Activated naive CD4-positive, alpha-beta T cell treated with anti-CD3 and anti-CD28 coated beads, Interleukin-2, amount 50 U/mL, for 72 hours (primary cell): Measurements from ENCODE around the gene SUCLG2. TPM values are rescaled to one million over a fixed set of nuclear protein-coding genes. Genes with fewer than 3 reads are reported as not detected.
"Not testable (repeated sequence)": the region's sequence is repeated elsewhere in the genome, so short reads cannot be mapped to it uniquely, and the experiment has no call there.

Experiments used
- ATAC-seq, 2 donors: fragments of 150-1000 bp; cut with Tn5 transposase; 2 replicates each; pipeline ENCODE4 v1.10.0; 2021; ENCODE audit warnings: mild to moderate bottlenecking in 2 of 2, moderate library complexity in 2 of 2
- DNase-seq, 2 donors: peaks; one replicate each; pipeline ENCODE4 v3.0.0; 2021 to 2022; ENCODE audit warnings: low spot score in 2 of 2
- H3K27ac Mint-ChIP-seq, 2 donors: one replicate each; pipeline ENCODE4 v1.8.0; 2022; ENCODE audit warnings: mild to moderate bottlenecking in 2 of 2, mixed read lengths in 2 of 2
- H3K36me3 Mint-ChIP-seq, 2 donors: one replicate each; pipeline ENCODE4 v1.8.0; 2022; ENCODE audit warnings: mixed read lengths in 2 of 2
- H3K9me3 Mint-ChIP-seq, 2 donors: one replicate each; pipeline ENCODE4 v1.8.0; 2022; ENCODE audit warnings: mixed read lengths in 2 of 2
- total RNA-seq, 2 donors: library from RNA; stranded (reverse); gene quantifications; one replicate each; pipeline ENCODE4 v1.2.3, GENCODE V29; 2022

Gene SUCLG2
- total RNA-seq, 2 donors from 2014 or later = 48.1 to 70.6 TPM

- ATAC-seq = no peak
- H3K27ac Mint-ChIP-seq = peak overlapping the region in 1 of 2 donors; percentile 16
- peaks cover 20 to 42% of the 10 kb centered on the region in 2 donors for H3K36me3 Mint-ChIP-seq
- H3K9me3 Mint-ChIP-seq = no peaks in the 10 kb centered on the region
- DNase-seq = no peak
Measured at GRCh38 chr3:67601385-67601784, 53.0 kb downstream of the SUCLG2 start.

- no peak for ATAC-seq
- H3K9me3 Mint-ChIP-seq = no peaks in the 10 kb centered on the region
- no peak for DNase-seq
- H3K36me3 Mint-ChIP-seq = peaks cover 21 to 32% of the 10 kb centered on the region in 2 donors
- no peak overlapping the region for H3K27ac Mint-ChIP-seq
Measured at GRCh38 chr3:67599821-67600220, 54.6 kb downstream of the SUCLG2 start.

GRCh38 chr3:67598814-67599556 lies 55.4 kb downstream of the SUCLG2 start:
- Mint-ChIP-seq H3K36me3 (peaks cover 16 to 25% of the 10 kb centered on the region in 2 donors), H3K27ac (no peak overlapping the region), H3K9me3 (no peaks in the 10 kb centered on the region)
- peak; percentile 64 to 74 for ATAC-seq
- no peak for DNase-seq

GRCh38 chr3:67595424-67595823 lies 59.0 kb downstream of the SUCLG2 start:
- Mint-ChIP-seq H3K27ac (no peak overlapping the region), H3K9me3 (no peaks in the 10 kb centered on the region), H3K36me3 (peaks cover 16 to 39% of the 10 kb centered on the region in 2 donors)
- ATAC-seq = no peak
- no peak for DNase-seq

GRCh38 chr3:67593761-67594234 lies 60.6 kb downstream of the SUCLG2 start:
- ATAC-seq (peak in 1 of 2 donors; percentile 40), DNase-seq (no peak)
- Mint-ChIP-seq H3K9me3 (no peaks in the 10 kb centered on the region), H3K27ac (no peak overlapping the region), H3K36me3 (peaks cover 9 to 24% of the 10 kb centered on the region in 2 donors)

- ATAC-seq (no peak), DNase-seq (no peak)
- peaks cover 10 to 20% of the 10 kb centered on the region in 2 donors for H3K36me3 Mint-ChIP-seq
- H3K9me3 Mint-ChIP-seq = no peaks in the 10 kb centered on the region
- no peak overlapping the region for H3K27ac Mint-ChIP-seq
Measured at GRCh38 chr3:67592057-67592456, 62.4 kb downstream of the SUCLG2 start.

GRCh38 chr3:67587811-67588210 lies 66.6 kb downstream of the SUCLG2 start:
- H3K9me3 Mint-ChIP-seq = peaks cover 0 to 13% of the 10 kb centered on the region in 2 donors
- H3K27ac Mint-ChIP-seq = no peak overlapping the region
- ATAC-seq (no peak), DNase-seq (no peak)
- peaks cover 18 to 46% of the 10 kb centered on the region in 2 donors for H3K36me3 Mint-ChIP-seq

GRCh38 chr3:67587301-67587700 lies 67.1 kb downstream of the SUCLG2 start:
- no peak for DNase-seq
- no peak for ATAC-seq
- Mint-ChIP-seq H3K9me3 (peaks cover 0 to 13% of the 10 kb centered on the region in 2 donors), H3K27ac (peak overlapping the region in 1 of 2 donors; percentile 38), H3K36me3 (peaks cover 23 to 51% of the 10 kb centered on the region in 2 donors)

- ATAC-seq, H3K27ac Mint-ChIP-seq, DNase-seq: not testable (repeated sequence)
- H3K36me3 Mint-ChIP-seq = peaks cover 20 to 43% of the 10 kb centered on the region in 2 donors
- H3K9me3 Mint-ChIP-seq = peaks cover 0 to 13% of the 10 kb centered on the region in 2 donors
Measured at GRCh38 chr3:67584608-67585007, 69.8 kb downstream of the SUCLG2 start.

- ATAC-seq (no peak), DNase-seq (no peak)
- H3K27ac Mint-ChIP-seq = no peak overlapping the region
- H3K36me3 Mint-ChIP-seq = peaks cover 16 to 50% of the 10 kb centered on the region in 2 donors
- H3K9me3 Mint-ChIP-seq = peaks cover 0 to 13% of the 10 kb centered on the region in 2 donors
Measured at GRCh38 chr3:67580430-67581000, 73.9 kb downstream of the SUCLG2 start.

- no peaks in the 10 kb centered on the region for H3K9me3 Mint-ChIP-seq
- H3K36me3 Mint-ChIP-seq = peaks cover 20 to 51% of the 10 kb centered on the region in 2 donors
- DNase-seq (no peak), ATAC-seq (no peak)
- no peak overlapping the region for H3K27ac Mint-ChIP-seq
Measured at GRCh38 chr3:67578416-67578815, 76.0 kb downstream of the SUCLG2 start.

GRCh38 chr3:67576441-67576840 lies 78.0 kb downstream of the SUCLG2 start:
- Mint-ChIP-seq H3K9me3 (peaks cover 5% of the 10 kb centered on the region in 2 donors), H3K27ac (no peak overlapping the region), H3K36me3 (peaks cover 22 to 50% of the 10 kb centered on the region in 2 donors)
- no peak for DNase-seq
- no peak for ATAC-seq

GRCh38 chr3:67569324-67569723 lies 85.1 kb downstream of the SUCLG2 start:
- DNase-seq (no peak), ATAC-seq (no peak)
- peaks cover 48 to 60% of the 10 kb centered on the region in 2 donors for H3K36me3 Mint-ChIP-seq
- H3K27ac Mint-ChIP-seq = no peak overlapping the region
- peaks cover 10 to 16% of the 10 kb centered on the region in 2 donors for H3K9me3 Mint-ChIP-seq

- no peak for ATAC-seq
- Mint-ChIP-seq H3K9me3 (peaks cover 10 to 16% of the 10 kb centered on the region in 2 donors), H3K27ac (no peak overlapping the region), H3K36me3 (peaks cover 40 to 54% of the 10 kb centered on the region in 2 donors)
- DNase-seq = no peak
Measured at GRCh38 chr3:67567893-67568292, 86.5 kb downstream of the SUCLG2 start.

GRCh38 chr3:67564973-67565372 lies 89.4 kb downstream of the SUCLG2 start:
- DNase-seq (no peak), ATAC-seq (no peak)
- Mint-ChIP-seq H3K27ac (no peak overlapping the region), H3K9me3 (peaks cover 5 to 7% of the 10 kb centered on the region in 2 donors), H3K36me3 (peaks cover 18 to 24% of the 10 kb centered on the region in 2 donors)

GRCh38 chr3:67564008-67564407 lies 90.4 kb downstream of the SUCLG2 start:
- peaks cover 14 to 24% of the 10 kb centered on the region in 2 donors for H3K36me3 Mint-ChIP-seq
- H3K27ac Mint-ChIP-seq = no peak overlapping the region
- ATAC-seq = no peak
- no peak for DNase-seq
- peaks cover 5 to 7% of the 10 kb centered on the region in 2 donors for H3K9me3 Mint-ChIP-seq

GRCh38 chr3:67561667-67562394 lies 92.6 kb downstream of the SUCLG2 start:
- H3K36me3 Mint-ChIP-seq = peaks cover 5 to 32% of the 10 kb centered on the region in 2 donors

More at GRCh38 chr3:67561667-67562394, 92.6 kb downstream of the SUCLG2 start:
- H3K9me3 Mint-ChIP-seq = no peaks in the 10 kb centered on the region
- H3K27ac Mint-ChIP-seq = peak overlapping the region in 1 of 2 donors; percentile 67
- DNase-seq (no peak), ATAC-seq (no peak)
